ENCODE measurements around the gene POLR2M.

DNA sequence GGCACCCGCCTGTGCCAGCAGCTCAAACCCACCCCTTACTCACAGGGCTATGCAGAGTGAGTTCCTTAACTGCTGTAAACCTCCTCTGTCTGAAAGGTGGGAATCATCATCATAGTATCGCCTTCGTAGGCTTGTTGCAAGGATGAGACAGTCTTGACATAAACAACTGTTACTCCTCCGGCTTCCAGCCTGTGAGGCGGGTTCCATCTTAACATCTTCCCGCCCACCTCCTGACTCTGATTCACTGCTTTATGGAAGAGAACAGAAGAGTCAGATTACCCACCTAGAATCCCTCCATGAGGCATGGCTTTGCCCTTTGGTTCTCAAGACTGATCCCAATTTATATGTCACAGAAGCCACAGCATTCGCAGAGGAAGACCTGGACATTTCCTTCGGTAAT, 21.9 kb downstream of the POLR2M start:
- no peak for TF ChIP-seq EZH2phosphoT487 (IDR thresholded peaks at IDR 0.05; ENCODE audit: borderline replicate concordance)
- no peak for TF ChIP-seq ZNF274 (IDR thresholded peaks at IDR 0.05; ENCODE audit: low read depth, low read length)
- TF ChIP-seq, protein P1, sequence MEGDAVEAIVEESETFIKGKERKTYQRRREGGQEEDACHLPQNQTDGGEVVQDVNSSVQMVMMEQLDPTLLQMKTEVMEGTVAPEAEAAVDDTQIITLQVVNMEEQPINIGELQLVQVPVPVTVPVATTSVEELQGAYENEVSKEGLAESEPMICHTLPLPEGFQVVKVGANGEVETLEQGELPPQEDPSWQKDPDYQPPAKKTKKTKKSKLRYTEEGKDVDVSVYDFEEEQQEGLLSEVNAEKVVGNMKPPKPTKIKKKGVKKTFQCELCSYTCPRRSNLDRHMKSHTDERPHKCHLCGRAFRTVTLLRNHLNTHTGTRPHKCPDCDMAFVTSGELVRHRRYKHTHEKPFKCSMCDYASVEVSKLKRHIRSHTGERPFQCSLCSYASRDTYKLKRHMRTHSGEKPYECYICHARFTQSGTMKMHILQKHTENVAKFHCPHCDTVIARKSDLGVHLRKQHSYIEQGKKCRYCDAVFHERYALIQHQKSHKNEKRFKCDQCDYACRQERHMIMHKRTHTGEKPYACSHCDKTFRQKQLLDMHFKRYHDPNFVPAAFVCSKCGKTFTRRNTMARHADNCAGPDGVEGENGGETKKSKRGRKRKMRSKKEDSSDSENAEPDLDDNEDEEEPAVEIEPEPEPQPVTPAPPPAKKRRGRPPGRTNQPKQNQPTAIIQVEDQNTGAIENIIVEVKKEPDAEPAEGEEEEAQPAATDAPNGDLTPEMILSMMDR (IDR thresholded peaks at IDR 0.05 in 2 of 3, conservative IDR thresholded peaks at IDR 0.05 in 1 of 3; ENCODE audit: borderline replicate concordance in 1 of 3, insufficient read depth in 1 of 3, low read depth in 2 of 3, low read length in 2 of 3), result no peak
- TF ChIP-seq POLR2A (IDR thresholded peaks at IDR 0.05; ENCODE audit: borderline replicate concordance, extremely low read depth, insufficient read depth, insufficient read length), result no peak
- TF ChIP-seq POLR2AphosphoS5 (IDR thresholded peaks at IDR 0.05; ENCODE audit: low read depth, low read length), result no peak
- TF ChIP-seq, protein P2, sequence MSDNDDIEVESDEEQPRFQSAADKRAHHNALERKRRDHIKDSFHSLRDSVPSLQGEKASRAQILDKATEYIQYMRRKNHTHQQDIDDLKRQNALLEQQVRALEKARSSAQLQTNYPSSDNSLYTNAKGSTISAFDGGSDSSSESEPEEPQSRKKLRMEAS (IDR thresholded peaks at IDR 0.05), result no peak
- no peak for TF ChIP-seq EGR1 (IDR thresholded peaks at IDR 0.05; ENCODE audit: low read depth)
- TF ChIP-seq SRF (IDR thresholded peaks at IDR 0.05; ENCODE audit: low read depth), result no peak
- no peak for TF ChIP-seq CEBPB (IDR thresholded peaks at IDR 0.05; ENCODE audit: low read depth)
- no peak for TF ChIP-seq EZH2 (IDR thresholded peaks at IDR 0.05)
- TF ChIP-seq TCF7L2 (IDR thresholded peaks at IDR 0.05; ENCODE audit: borderline replicate concordance, extremely low read depth, insufficient read depth, insufficient read length), result no peak
- TF ChIP-seq JUND (IDR thresholded peaks at IDR 0.05), result no peak

Data from HCT116 (cell line).